Measurements from ENCODE around the gene MMP14. TPM values are rescaled to one million over a fixed set of nuclear protein-coding genes. Genes with fewer than 3 reads are reported as not detected.
A peak's percentile ranks its signal among the peaks of the same experiment; 100 is the strongest.

The MMP14 gene
- total and polyA plus RNA-seq, 9 of the 15 experiments (the other 6 are each of a cell fraction or from before 2014, with no cell fraction given), result 0.36 to 5.8 (median 1.3) TPM; not detected in 2

- TF ChIP-seq FOXJ2 (tag; IDR thresholded peaks at IDR 0.05), result no peak
- TF ChIP-seq XRCC5 (IDR thresholded peaks at IDR 0.05; ENCODE audit: low read depth, low read length), result no peak
- TF ChIP-seq CBFA2T2 (conservative IDR thresholded peaks at IDR 0.05), result no peak
- no peak for TF ChIP-seq ZNF561 (CRISPR knock-in tag; conservative IDR thresholded peaks at IDR 0.05)
- no peak for TF ChIP-seq NR2F6 (CRISPR knock-in tag; IDR thresholded peaks at IDR 0.05)
- TF ChIP-seq TAF15 (IDR thresholded peaks at IDR 0.05; ENCODE audit: low read depth, low read length), result no peak
- TF ChIP-seq MEF2D (tag; conservative IDR thresholded peaks at IDR 0.05; ENCODE audit: low read depth), result no peak
- TF ChIP-seq MCM5 (IDR thresholded peaks at IDR 0.05; ENCODE audit: low read depth), result no peak
- TF ChIP-seq HDAC1 (IDR thresholded peaks at IDR 0.05), result no peak
- no peak for TF ChIP-seq RBM17 (IDR thresholded peaks at IDR 0.05; ENCODE audit: borderline replicate concordance, low read depth, low read length)
- no peak for TF ChIP-seq RBM15 (IDR thresholded peaks at IDR 0.05; ENCODE audit: insufficient read depth, low read length)
- TF ChIP-seq CC2D1A (IDR thresholded peaks at IDR 0.05), result no peak
- TF ChIP-seq TFE3 (CRISPR knock-in tag; IDR thresholded peaks at IDR 0.05), result no peak
- TF ChIP-seq BCL6 (CRISPR knock-in tag; IDR thresholded peaks at IDR 0.05), result no peak
- TF ChIP-seq ZNF197 (CRISPR knock-in tag; IDR thresholded peaks at IDR 0.05; ENCODE audit: low read depth), result no peak
- TF ChIP-seq HCFC1 (IDR thresholded peaks at IDR 0.05; ENCODE audit: low read depth, low read length), result no peak
- TF ChIP-seq NR0B1 (IDR thresholded peaks at IDR 0.05; ENCODE audit: partially characterized antibody), result no peak
- TF ChIP-seq ZNF143 (CRISPR knock-in tag; IDR thresholded peaks at IDR 0.05), result no peak
- TF ChIP-seq ZBTB9 (CRISPR knock-in tag; IDR thresholded peaks at IDR 0.05), result no peak
- no peak for TF ChIP-seq MIER1 (IDR thresholded peaks at IDR 0.05; ENCODE audit: low read depth)
- TF ChIP-seq ZBTB7A (IDR thresholded peaks at IDR 0.05; ENCODE audit: borderline replicate concordance, control insufficient read depth, low read depth, low read length), result no peak
- TF ChIP-seq CBX3 (IDR thresholded peaks at IDR 0.05; ENCODE audit: borderline replicate concordance in 1 of 2, low read length in 2 of 2), result peak in 1 of 2 experiments; percentile 40; a peak in 1 of 3 replicates
- 0 out of 2 replicates have a peak, but pooled peaks have one; percentile 37 for TF ChIP-seq ZBTB17 (CRISPR knock-in tag; IDR thresholded peaks at IDR 0.05)
- TF ChIP-seq MEIS2 (IDR thresholded peaks at IDR 0.05; ENCODE audit: partially characterized antibody), result peak; percentile 71
- no peak for TF ChIP-seq ZNF764 (CRISPR knock-in tag; IDR thresholded peaks at IDR 0.05; ENCODE audit: low read depth)
- TF ChIP-seq ZKSCAN3 (CRISPR knock-in tag; IDR thresholded peaks at IDR 0.05), result no peak
- TF ChIP-seq ESRRA (IDR thresholded peaks at IDR 0.05; ENCODE audit: borderline replicate concordance, low read depth), result peak; percentile 49; the same call in 1 of the 2 replicates
- TF ChIP-seq YBX1 (IDR thresholded peaks at IDR 0.05), result no peak
These were observed 11.6 kb upstream of the MMP14 start (continued) for GRCh38 chr14:22824711-22825359.

All from K562 (cell line).